ENCODE data around the gene SECTM1.

- no peak for TF ChIP-seq CTCF (IDR thresholded peaks at IDR 0.05; ENCODE audit: insufficient read depth, low read depth, low read length)
- TF ChIP-seq EZH2 (IDR thresholded peaks at IDR 0.05; ENCODE audit: insufficient read depth, low read length) = no peak
Observed at GRCh38 chr17:82350182-82351030, 16.8 kb upstream of the SECTM1 start.
